Mammary epithelial cell (primary cell): ENCODE measurements around the gene PARP12.

ENCODE experiments used
- CTCF ChIP-seq, 2 donors: IDR thresholded peaks in 1 of 2; conservative IDR thresholded peaks in 1 of 2; 2 replicates each; pipeline ENCODE4 v1.5.1; 2011 to 2012; ENCODE audit warnings: inconsistent platforms in 2 of 2, low read length in 2 of 2, mild to moderate bottlenecking in 2 of 2, control low read depth in 1 of 2, low read depth in 1 of 2; ENCODE audit not compliant: insufficient read depth in 1 of 2; ENCODE audit errors: extremely low read depth in 1 of 2
- EZH2 ChIP-seq: IDR thresholded peaks from 2 replicates; pipeline ENCODE4 v1.6.1; 2012; ENCODE audit warnings: low read length, inconsistent platforms, borderline replicate concordance

GRCh38 chr7:139989366-139990141 is 73.2 kb downstream of the PARP12 start:
- TF ChIP-seq CTCF (conservative IDR thresholded peaks at IDR 0.05 in 1 of 2, IDR thresholded peaks at IDR 0.05 in 1 of 2; ENCODE audit: extremely low read depth in 1 of 2, insufficient read depth in 1 of 2, low read depth in 1 of 2, low read length in 2 of 2) (no peak), EZH2 (no peak)
